ENCODE measurements around the gene PCBP2.
"Not testable (repeated sequence)": the region's sequence is repeated elsewhere in the genome, so short reads cannot be mapped to it uniquely, and the experiment has no call there.

Gene PCBP2

DNA sequence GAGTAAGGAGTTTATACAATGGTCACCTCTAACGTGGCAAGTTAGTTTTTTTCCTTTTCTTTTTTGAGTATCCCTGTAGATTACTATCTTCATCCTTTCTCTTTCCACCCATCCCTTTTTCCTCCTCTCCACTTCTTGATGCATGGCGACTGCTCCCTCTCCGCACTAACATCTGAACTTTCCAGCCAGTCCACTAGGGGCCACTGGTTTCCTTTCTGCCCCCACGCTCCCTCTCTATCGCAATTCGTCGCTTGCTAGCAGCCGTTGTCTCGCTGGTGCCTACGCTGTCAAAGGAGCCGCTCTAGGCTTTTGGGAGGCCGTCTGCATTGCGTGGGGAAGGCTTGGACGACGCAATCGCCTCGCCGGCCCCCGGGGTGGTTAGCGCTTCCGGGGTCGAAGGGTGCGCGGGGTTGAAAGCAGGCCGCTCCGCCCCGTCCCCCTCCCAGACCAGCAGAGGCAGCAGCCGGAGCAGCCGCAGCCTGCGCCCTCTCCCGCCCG lies at the start of gene PCBP2:
TSS of gene PCBP2 (plus strand) at position 442 of the 498 bp plus-strand sequence. CDS start 2,699 bp downstream, outside the sequence.
- DNase-seq = peak; percentile 98

GRCh38 chr12:53402351-53402750 lies 49.6 kb upstream of the PCBP2 start:
- not testable (repeated sequence) for DNase-seq

GRCh38 chr12:53402871-53403270 lies 49.0 kb upstream of the PCBP2 start:
- DNase-seq = no peak

GRCh38 chr12:53410951-53411350 lies 41.0 kb upstream of the PCBP2 start:
- DNase-seq = no peak

GRCh38 chr12:53413485-53414204 lies 38.3 kb upstream of the PCBP2 start:
- DNase-seq = no peak

DNA sequence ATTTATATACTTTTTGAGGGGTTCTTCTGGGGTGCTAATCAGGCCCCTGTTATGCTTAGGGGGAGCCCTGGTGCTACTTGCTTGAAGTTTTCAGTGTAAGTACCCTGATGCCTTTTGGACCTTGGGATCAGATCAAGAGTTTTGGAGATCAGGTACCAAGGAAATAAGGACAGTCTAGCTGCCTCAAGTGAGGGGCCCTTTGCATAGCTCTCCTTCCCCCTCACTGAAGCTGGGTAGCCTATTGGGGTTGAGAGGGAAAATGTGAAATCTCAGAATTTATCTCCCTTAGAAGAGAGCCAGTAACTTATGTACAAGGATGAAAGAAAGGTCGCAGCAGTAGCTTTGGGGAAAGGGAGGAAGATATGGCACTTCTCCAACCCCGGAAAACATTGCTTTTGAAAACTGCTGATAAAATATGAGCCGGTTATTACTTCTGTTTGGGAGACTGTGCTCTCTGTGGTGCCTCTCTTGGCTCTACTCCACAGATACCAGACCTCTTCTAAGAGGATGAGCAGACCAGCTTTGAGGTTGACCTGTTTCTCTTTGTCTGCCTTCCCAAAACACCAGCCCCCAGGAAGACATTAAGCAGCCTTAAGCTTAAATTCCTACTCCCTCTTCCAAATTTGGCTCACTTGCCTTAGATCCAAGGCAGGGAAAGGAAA lies 37.0 kb upstream of the PCBP2 start:
- no peak for DNase-seq

DNA sequence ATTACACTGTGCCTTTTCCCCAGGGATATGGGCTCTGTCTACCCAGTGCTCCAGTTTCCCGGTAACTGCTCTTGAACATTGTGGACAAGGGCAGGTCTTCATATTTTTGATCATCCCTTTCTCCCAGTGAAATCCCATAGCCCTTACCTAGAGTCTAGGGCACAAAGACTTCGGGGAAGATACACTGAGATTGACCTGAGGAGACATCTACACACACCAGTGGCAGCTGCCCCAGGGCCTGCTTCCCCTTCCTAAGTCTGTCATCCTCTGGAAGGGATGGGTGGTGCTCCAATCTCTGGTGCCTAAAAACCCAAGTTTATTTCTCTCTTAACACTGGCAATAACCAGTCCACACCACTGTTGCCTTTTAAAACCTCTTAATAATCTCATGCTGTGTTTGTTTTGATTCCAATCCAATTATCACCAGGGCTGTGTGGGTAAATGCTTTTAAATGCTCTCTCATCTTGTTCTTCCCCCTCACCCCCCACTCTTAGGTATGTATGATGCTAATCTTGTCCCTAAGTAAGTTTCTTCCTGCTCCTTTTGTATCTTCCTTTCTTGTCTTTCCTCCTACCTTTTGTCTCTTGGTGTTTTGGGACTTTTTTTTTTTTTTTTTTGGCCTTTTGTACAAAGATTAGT lies 36.0 kb upstream of the PCBP2 start:
- not testable (repeated sequence) for DNase-seq

DNA sequence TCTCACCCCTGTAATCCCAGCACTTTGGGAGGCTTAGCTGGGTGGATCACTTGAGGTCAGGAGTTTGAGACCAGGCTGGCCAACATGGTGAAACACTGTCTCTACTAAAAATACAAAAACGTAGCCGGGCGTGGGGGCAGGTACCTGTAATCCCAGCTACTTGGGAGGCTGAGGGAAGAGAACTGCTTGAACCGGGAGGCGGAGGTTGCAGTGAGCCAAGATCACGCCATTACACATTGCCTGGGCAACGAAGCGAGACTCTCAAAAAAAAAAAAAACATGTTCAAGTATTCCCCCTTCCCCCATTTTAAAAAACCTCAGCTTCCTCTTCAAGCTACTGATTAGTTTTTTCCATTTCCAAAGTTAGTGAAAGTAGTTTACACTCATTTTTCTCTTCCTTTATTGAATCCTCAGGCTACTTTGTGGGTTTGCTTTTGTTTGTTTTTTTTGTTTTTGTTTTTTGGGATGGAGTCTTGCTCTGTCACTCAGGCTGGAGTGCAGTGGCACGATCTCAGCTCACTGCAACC lies 34.5 kb upstream of the PCBP2 start:
- DNase-seq = not testable (repeated sequence)

- DNase-seq = no peak
Measured at GRCh38 chr12:53418221-53418620, 33.7 kb upstream of the PCBP2 start.

GRCh38 chr12:53419756-53420155 lies 32.1 kb upstream of the PCBP2 start:
- no peak for DNase-seq

- DNase-seq = not testable (repeated sequence)
Measured at GRCh38 chr12:53422247-53422646, 29.7 kb upstream of the PCBP2 start.

GRCh38 chr12:53423597-53423996 lies 28.3 kb upstream of the PCBP2 start, which contains the start of gene AMHR2:
Gene AMHR2 (plus strand): TSS chr12:53423855. CDS start chr12:53423935, 80 bp downstream.
- DNase-seq = no peak

- DNase-seq = no peak
Measured at GRCh38 chr12:53424626-53425514, 27.0 kb upstream of the PCBP2 start.

DNA sequence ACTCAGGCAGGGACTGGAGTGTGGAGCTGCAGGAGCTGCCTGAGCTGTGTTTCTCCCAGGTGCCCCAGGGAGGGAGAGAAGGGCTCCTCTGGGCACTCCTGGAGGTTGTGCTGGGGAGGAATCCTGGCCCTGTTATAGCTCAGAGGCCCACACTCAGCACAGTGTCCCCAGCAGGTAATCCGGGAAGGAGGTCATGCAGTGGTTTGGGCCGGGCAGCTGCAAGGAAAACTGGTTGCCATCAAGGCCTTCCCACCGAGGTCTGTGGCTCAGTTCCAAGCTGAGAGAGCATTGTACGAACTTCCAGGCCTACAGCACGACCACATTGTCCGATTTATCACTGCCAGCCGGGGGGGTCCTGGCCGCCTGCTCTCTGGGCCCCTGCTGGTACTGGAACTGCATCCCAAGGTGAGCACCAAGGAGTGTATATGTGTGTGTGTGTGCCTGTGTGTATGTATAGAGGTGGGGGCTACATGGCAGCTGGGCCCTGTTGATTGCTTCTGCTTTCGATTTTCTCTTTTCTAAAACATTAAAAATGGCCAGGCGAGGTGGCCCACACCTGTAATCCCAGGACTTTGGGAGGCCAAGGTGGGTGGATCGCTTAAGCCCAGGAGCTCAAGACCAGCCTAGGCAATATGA lies 26.3 kb upstream of the PCBP2 start:
- DNase-seq = no peak

DNA sequence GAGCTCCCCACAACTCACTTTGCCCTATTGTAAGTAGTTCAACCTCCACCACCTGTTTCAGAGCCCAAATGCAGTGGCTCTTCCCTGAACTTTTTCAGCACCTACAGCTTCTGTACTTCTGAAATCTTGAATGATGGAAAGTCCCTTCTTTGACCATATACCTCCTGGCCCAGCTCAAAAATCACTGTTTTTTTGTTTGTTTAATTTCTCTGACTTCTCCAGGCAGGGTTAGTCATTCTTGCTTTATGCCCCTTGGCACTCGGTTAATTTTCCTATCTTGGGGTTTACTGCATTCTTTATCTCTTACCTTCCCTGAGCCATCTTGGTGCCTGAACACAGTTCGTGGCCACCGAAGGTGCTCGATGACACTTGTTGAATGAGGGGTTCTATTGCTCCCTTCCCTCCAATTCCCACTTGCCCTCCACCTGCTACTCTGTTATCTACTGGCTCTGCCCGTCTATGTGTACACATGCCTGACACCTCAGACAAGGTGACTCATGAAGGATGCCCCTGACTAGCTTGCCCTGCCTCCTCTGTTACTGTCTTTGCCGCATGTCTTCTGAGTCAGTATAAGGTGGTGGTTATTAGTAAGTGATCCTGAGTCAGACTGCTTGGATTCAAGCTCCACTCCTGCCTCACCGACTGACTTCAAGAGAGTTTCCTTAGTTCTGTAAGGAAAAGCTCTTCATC lies 23.9 kb upstream of the PCBP2 start:
- peak; percentile 60 for DNase-seq

GRCh38 chr12:53428741-53429140 lies 23.2 kb upstream of the PCBP2 start:
- DNase-seq = no peak

DNA sequence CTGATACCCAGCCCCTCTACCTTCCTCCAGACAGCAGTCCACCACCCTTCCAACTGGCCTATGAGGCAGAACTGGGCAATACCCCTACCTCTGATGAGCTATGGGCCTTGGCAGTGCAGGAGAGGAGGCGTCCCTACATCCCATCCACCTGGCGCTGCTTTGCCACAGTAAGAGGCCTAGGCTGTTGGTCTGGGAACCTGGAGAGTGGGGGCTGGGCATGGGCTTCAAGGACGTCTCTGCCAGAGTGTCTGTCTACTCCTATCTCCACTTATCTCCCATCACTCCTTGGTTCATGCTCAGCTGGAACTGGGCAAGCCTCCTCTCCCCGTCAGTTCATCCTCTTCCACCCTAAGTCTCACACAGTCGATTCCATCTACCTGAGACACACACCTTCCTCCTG lies 21.8 kb upstream of the PCBP2 start:
- no peak for DNase-seq

GRCh38 chr12:53431187-53431586 lies 20.7 kb upstream of the PCBP2 start:
- DNase-seq = no peak

- not testable (repeated sequence) for DNase-seq
Measured at GRCh38 chr12:53435326-53435725, 16.6 kb upstream of the PCBP2 start.

DNA sequence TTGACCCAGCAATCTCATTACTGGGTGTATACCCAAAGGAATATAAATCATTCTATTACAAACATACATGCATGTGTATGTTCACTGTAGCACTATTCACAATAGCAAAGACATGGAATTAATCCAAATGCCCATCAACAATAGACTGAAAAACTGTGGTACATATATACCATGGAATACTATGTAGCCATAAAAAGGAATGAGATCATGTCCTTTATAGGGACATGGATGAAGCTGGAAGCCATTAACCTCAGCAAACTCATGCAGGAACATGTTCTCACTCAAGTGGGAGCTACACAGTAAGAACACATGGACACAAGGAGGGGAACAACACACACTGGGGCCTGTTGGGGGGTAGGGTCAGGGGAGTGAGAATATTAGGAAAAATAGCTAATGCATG lies 12.3 kb upstream of the PCBP2 start:
- not testable (repeated sequence) for DNase-seq

Measured in stimulated activated CD4-positive, alpha-beta T cell treated with anti-CD3 and anti-CD28 coated beads, Interleukin-4, amount 100 ng/mL, for 24 hours (primary cell).